AG04449 (cell line): Measurements from ENCODE around the gene INTS3.

Source experiments
- CTCF ChIA-PET: fragments of 350-600 bp; formaldehyde crosslinking; extraction: SDS; loops from one replicate; lab custom pipeline; 2021; ENCODE audit warnings: antibody characterized with exemption; lab: Yijun Ruan, JAX
- POLR2A ChIA-PET: fragments of 400-600, 350-600 bp; formaldehyde crosslinking; extraction: SDS; loops from one replicate; lab custom pipeline; 2020; ENCODE audit warnings: antibody characterized with exemption, inconsistent platforms; lab: Yijun Ruan, JAX
- DNase-seq: peaks from one replicate; pipeline ENCODE4 v3.0.0-alpha.2; 2010; ENCODE audit warnings: low read depth, low spot score
- H3K4me3 ChIP-seq: 2 replicates; pipeline ENCODE4 v1.5.1; 2011; ENCODE audit warnings: low read depth, mild to moderate bottlenecking, control low read depth, low read length
- TF ChIP-seq, protein P1 (sequence below): IDR thresholded peaks from one replicate; pipeline ENCODE4 v1.5.1; 2011; ENCODE audit warnings: mild to moderate bottlenecking, moderate library complexity, low read length, control low read depth, inconsistent platforms; ENCODE audit not compliant: insufficient read depth; ENCODE audit errors: missing control alignments

Gene INTS3

DNA sequence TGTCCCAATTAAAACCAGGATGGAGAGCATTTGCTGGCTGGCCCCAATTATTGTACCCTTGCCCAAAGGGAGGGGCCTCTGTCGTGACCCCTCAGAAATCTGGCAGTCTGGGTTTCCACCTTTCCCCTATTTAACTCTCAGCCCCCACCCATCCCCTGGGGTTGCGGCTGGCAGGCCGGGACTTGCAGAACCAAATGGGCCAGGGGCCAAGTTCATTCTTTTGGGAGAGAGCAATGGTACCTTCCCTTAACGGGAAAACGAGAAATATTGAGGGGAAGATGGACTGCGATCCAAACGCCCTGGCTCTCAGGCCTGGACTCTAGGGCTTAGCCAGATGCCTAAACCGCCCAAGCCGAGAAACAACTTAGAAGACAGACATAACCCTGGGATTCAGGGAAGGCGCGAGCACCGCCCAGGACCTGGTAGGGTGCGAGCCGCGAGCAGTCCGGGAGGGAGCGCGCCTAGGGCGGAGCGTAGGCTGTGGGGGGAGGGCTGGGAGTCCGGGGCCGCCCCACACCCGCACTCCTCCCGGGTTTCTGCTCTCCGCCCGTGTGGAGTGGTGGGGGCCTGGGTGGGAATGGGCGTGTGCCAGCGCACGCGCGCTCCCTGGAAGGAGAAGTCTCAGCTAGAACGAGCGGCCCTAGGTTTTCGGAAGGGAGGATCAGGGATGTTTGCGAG lies 47.1 kb downstream of the INTS3 start, which contains the start of gene SLC27A3:
SLC27A3 (plus strand) TSS at position 628 of the 678 bp plus-strand sequence. CDS start 91 bp downstream, outside the sequence.
- DNase-seq, result no peak
- ChIA-PET CTCF (interaction anchor here (0.8 to 2.6 kb wide), 5 partner anchors 8 to 212 kb away, joined by 3 to 15 read pairs (median 4); partner anchors contain the start of gene RAB13), POLR2A (interaction anchor here (1.0 to 1.3 kb wide), 3 partner anchors 9 to 215 kb away, joined by 3 to 4 read pairs (median 4); partner anchors contain the start of gene RPS27)
- TF ChIP-seq, protein P1, sequence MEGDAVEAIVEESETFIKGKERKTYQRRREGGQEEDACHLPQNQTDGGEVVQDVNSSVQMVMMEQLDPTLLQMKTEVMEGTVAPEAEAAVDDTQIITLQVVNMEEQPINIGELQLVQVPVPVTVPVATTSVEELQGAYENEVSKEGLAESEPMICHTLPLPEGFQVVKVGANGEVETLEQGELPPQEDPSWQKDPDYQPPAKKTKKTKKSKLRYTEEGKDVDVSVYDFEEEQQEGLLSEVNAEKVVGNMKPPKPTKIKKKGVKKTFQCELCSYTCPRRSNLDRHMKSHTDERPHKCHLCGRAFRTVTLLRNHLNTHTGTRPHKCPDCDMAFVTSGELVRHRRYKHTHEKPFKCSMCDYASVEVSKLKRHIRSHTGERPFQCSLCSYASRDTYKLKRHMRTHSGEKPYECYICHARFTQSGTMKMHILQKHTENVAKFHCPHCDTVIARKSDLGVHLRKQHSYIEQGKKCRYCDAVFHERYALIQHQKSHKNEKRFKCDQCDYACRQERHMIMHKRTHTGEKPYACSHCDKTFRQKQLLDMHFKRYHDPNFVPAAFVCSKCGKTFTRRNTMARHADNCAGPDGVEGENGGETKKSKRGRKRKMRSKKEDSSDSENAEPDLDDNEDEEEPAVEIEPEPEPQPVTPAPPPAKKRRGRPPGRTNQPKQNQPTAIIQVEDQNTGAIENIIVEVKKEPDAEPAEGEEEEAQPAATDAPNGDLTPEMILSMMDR, result no peak
- H3K4me3 ChIP-seq, result peak within 1 kb of the TSS; percentile 64

DNA sequence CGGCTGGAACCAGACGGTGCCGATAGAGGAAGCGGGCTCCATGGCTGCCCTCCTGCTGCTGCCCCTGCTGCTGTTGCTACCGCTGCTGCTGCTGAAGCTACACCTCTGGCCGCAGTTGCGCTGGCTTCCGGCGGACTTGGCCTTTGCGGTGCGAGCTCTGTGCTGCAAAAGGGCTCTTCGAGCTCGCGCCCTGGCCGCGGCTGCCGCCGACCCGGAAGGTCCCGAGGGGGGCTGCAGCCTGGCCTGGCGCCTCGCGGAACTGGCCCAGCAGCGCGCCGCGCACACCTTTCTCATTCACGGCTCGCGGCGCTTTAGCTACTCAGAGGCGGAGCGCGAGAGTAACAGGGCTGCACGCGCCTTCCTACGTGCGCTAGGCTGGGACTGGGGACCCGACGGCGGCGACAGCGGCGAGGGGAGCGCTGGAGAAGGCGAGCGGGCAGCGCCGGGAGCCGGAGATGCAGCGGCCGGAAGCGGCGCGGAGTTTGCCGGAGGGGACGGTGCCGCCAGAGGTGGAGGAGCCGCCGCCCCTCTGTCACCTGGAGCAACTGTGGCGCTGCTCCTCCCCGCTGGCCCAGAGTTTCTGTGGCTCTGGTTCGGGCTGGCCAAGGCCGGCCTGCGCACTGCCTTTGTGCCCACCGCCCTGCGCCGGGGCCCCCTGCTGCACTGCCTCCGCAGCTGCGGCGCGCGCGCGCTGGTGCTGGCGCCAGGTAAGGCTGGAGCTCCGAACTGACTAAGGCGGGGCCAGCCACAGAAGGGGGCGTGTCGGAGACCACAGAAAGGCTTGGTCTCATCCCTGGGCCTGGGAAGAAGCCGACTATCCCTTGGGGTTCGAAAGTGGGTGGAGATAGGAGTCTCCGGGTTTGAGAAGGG lies 47.8 kb downstream of the INTS3 start:
- ChIA-PET POLR2A (interaction anchor here (0.5 to 1.3 kb wide), 4 partner anchors 8 to 215 kb away, joined by 3 to 4 read pairs (median 4); partner anchors contain the start of gene RPS27), CTCF (interaction anchor here (0.6 to 2.1 kb wide), 5 partner anchors 8 to 211 kb away, joined by 3 to 15 read pairs (median 4); partner anchors contain the start of gene RAB13)
- H3K4me3 ChIP-seq, result peak overlapping the region; percentile 64
- DNase-seq, result no peak
- TF ChIP-seq, protein P1, result no peak

DNA sequence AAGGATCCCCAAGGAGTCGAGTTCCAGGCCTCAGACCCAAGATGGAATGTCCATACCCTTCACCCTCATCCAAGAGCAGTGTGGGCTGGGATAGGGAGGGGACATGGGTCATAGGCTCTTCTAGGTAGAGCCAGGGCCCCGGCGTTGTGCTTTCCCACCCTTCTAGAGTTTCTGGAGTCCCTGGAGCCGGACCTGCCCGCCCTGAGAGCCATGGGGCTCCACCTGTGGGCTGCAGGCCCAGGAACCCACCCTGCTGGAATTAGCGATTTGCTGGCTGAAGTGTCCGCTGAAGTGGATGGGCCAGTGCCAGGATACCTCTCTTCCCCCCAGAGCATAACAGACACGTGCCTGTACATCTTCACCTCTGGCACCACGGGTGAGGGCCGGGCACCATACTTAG lies 48.5 kb downstream of the INTS3 start:
- POLR2A ChIA-PET, result no interaction called here
- CTCF ChIA-PET, result interaction anchor here (0.5 to 2.1 kb wide), 3 partner anchors 99 to 210 kb away, joined by 3 to 15 read pairs (median 3); partner anchors contain the start of gene RAB13
- DNase-seq, result no peak
- TF ChIP-seq, protein P1, result no peak
- H3K4me3 ChIP-seq, result peak overlapping the region; percentile 64

DNA sequence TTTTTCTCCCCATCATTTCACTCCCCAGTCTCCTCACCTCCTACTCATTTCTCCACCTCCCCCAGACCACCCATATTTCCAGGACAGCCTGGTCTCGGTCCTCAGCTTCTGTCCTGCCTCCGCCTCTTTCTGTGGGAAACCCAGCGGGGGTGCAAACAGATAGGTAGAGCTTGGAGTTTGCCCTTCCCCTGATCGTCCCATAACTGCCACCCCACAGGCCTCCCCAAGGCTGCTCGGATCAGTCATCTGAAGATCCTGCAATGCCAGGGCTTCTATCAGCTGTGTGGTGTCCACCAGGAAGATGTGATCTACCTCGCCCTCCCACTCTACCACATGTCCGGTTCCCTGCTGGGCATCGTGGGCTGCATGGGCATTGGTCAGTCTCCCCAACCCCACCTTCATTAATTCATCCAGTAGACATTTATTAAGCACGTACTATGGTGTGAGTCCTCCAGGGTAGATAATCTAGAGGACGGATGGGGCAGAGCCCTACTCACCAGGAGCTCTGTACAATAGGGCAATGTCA lies 49.1 kb downstream of the INTS3 start:
- TF ChIP-seq, protein P1, result no peak
- DNase-seq, result no peak
- POLR2A ChIA-PET, result no interaction called here
- no peak overlapping the region for H3K4me3 ChIP-seq
- CTCF ChIA-PET, result interaction anchor here (0.5 to 2.1 kb wide), 2 partner anchors 128 to 210 kb away, joined by 3 to 15 read pairs; partner anchors contain the start of gene RAB13

DNA sequence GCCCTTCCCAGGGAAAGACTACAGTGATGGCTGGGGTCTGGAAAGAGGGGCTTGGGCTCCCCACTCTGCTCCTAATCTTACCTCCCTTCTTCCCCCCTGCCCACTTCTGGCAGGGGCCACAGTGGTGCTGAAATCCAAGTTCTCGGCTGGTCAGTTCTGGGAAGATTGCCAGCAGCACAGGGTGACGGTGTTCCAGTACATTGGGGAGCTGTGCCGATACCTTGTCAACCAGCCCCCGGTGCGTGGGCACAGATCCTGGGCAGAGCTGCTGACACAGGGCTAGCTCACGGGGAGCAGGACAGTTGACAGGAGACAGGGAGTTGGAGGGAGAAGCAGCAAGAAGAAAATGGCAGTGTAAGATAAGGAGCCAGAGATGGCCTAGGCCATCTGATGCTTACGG lies 49.8 kb downstream of the INTS3 start:
- POLR2A ChIA-PET, result no interaction called here
- TF ChIP-seq, protein P1, result no peak
- CTCF ChIA-PET, result interaction anchor here (0.6 kb wide), 1 partner anchor 76 kb away, joined by 3 read pairs; no protein-coding TSS in a partner anchor
- DNase-seq, result no peak
- no peak overlapping the region for H3K4me3 ChIP-seq
